HepG2 (cell line): ENCODE data around the gene ASPRV1. TPM values are rescaled to one million over a fixed set of nuclear protein-coding genes. Genes with fewer than 3 reads are reported as not detected.

Source experiments
- ATAC-seq: fragments of 200-7000 bp; cut with Tn5 transposase; 3 replicates; pipeline ENCODE4 v1.9.1; 2020; ENCODE audit warnings: mild to moderate bottlenecking, moderate library complexity
- BruUV-seq: library from RNA; stranded (reverse); fragments of 400-500 nt; replicated peaks from 2 replicates; lab custom pipeline; 2021; lab: Mats Ljungman, UMichigan
- CTCF ChIA-PET: fragments of 300-600 bp; formaldehyde crosslinking; extraction: SDS; loops from one replicate; lab custom pipeline; 2021; ENCODE audit warnings: low total read pairs, inconsistent platforms, low intra/inter-chr PET ratio; lab: Yijun Ruan, JAX
- POLR2A ChIA-PET: fragments of 350-600 bp; sonication (Branson Sonifier 250); formaldehyde crosslinking; loops from one replicate; lab custom pipeline; 2020; ENCODE audit warnings: antibody characterized with exemption, inconsistent platforms; lab: Yijun Ruan, JAX
- DNase-seq: peaks from one replicate; pipeline ENCODE4 v3.0.0-alpha.2; 2015; ENCODE audit warnings: low spot score
- FAIRE-seq: peaks from 3 replicates; lab custom pipeline; 2011; peaks lifted over from hg19 to GRCh38; lab: Jason Lieb, UNC
- H2AFZ ChIP-seq: one replicate; pipeline ENCODE4 v1.6.1; 2011; ENCODE audit warnings: low read length, inconsistent platforms
- H3K27ac ChIP-seq: fragments of 300-600 bp; 3 replicates; pipeline ENCODE4 v1.8.0; 2011; ENCODE audit warnings: mixed run types, mild to moderate bottlenecking, mixed read lengths, low read length, inconsistent platforms; ENCODE audit not compliant: insufficient read depth; ENCODE audit errors: extremely low read length
- H3K27me3 ChIP-seq, 2 experiments: fragments of 200-600 bp in 1 of 2; 2 replicates in 1 of 2; 3 replicates in 1 of 2; pipeline versions ENCODE4 v1.6.0 to v1.8.0; 2011; ENCODE audit warnings: low read length in 2 of 2, mild to moderate bottlenecking in 2 of 2, moderate library complexity in 2 of 2, inconsistent platforms in 1 of 2; ENCODE audit not compliant: insufficient read depth in 2 of 2, control insufficient read depth in 1 of 2
- H3K36me3 ChIP-seq, 2 experiments: fragments of 200-600 bp in 1 of 2; replicated peaks in 1 of 2; 2 replicates in 1 of 2; 3 replicates in 1 of 2; pipeline versions ENCODE4 v1.5.1 to v1.8.0; 2011; ENCODE audit warnings: low read length in 2 of 2, inconsistent platforms in 1 of 2; ENCODE audit not compliant: insufficient read depth in 2 of 2, control insufficient read depth in 1 of 2
- H3K4me1 ChIP-seq: 2 replicates; pipeline ENCODE4 v1.5.1; 2012; ENCODE audit warnings: low read length, inconsistent platforms; ENCODE audit not compliant: insufficient read depth
- H3K4me2 ChIP-seq: 2 replicates; pipeline ENCODE4 v1.6.0; 2011; ENCODE audit warnings: low read depth, low read length, inconsistent platforms
- H3K4me3 ChIP-seq, 3 experiments: fragments of 200-600 bp in 1 of 3; sonication (generic), shearing (Covaris generic) in 1 of 3; replicated peaks in 1 of 3; 2 replicates each; pipeline ENCODE4 v1.5.1; 2011 to 2016; ENCODE audit warnings: low read length in 3 of 3, inconsistent platforms in 2 of 3, low read depth in 2 of 3, mild to moderate bottlenecking in 2 of 3, control low read depth in 1 of 3, mixed read lengths in 1 of 3; ENCODE audit not compliant: insufficient read depth in 1 of 3
- H3K79me2 ChIP-seq: one replicate; pipeline ENCODE4 v1.6.1; 2011; ENCODE audit warnings: low read length, inconsistent platforms; ENCODE audit not compliant: insufficient read depth
- H3K9ac ChIP-seq: 2 replicates; pipeline ENCODE4 v1.6.0; 2011; ENCODE audit warnings: mild to moderate bottlenecking, low read depth, low read length, inconsistent platforms; ENCODE audit not compliant: insufficient read depth
- H3K9me3 ChIP-seq: 2 replicates; pipeline ENCODE4 v1.5.1; 2012; ENCODE audit warnings: mild to moderate bottlenecking, low read length
- H4K20me1 ChIP-seq: 2 replicates; pipeline ENCODE4 v1.6.0; 2011; ENCODE audit warnings: inconsistent platforms, mild to moderate bottlenecking, low read length, moderate library complexity; ENCODE audit not compliant: insufficient read depth
- FIP1L1 ChIP-seq: fragments of 200-400 bp; formaldehyde crosslinking; IDR thresholded peaks from 2 replicates; pipeline ENCODE4 v1.6.1; 2018; ENCODE audit warnings: low read depth, mild to moderate bottlenecking, low read length, moderate library complexity, borderline replicate concordance; ENCODE audit not compliant: insufficient read depth
- PHF5A ChIP-seq: IDR thresholded peaks from one replicate; pipeline ENCODE4 v1.6.1; 2018; ENCODE audit warnings: low read depth, missing genetic modification reagents; ENCODE audit not compliant: unreplicated experiment
- TERF1 ChIP-seq: sonication (generic); formaldehyde crosslinking; IDR thresholded peaks from 2 replicates; pipeline ENCODE4 v1.8.0; 2022; ENCODE audit warnings: mild to moderate bottlenecking, missing genetic modification reagents, moderate library complexity
- ZNF253 ChIP-seq: sonication (generic); formaldehyde crosslinking; IDR thresholded peaks from 2 replicates; pipeline ENCODE4 v1.8.0; 2022; ENCODE audit warnings: mild to moderate bottlenecking, missing genetic modification reagents, borderline replicate concordance
- ZNF44 ChIP-seq: sonication (generic); formaldehyde crosslinking; IDR thresholded peaks from 2 replicates; pipeline ENCODE4 v1.5.1; 2020; ENCODE audit warnings: mild to moderate bottlenecking, missing genetic modification reagents
- ZNF777 ChIP-seq: sonication (generic); formaldehyde crosslinking; IDR thresholded peaks from 2 replicates; pipeline ENCODE4 v1.4.0; 2020; ENCODE audit warnings: missing genetic modification reagents
- WGBS: methylation state at CpG from one replicate; pipeline ENCODE4 v1.1.6; 2017; ENCODE audit warnings: low lambda C conversion rate; 5-methylcytosine and 5-hydroxymethylcytosine counted together
- in situ Hi-C: cut with HindIII; loops from 2 replicates; pipeline ENCODE4 v1.10.0; 2017; ENCODE audit warnings: low pct_unique_long_range_greater_than_20kb; ENCODE audit not compliant: extremely low pct_ligation_motif_present
- intact Hi-C: fragments of 100-400 bp; cut with micrococcal nuclease; formaldehyde crosslinking; loops from one replicate; pipeline ENCODE4 v1.10.0; 2022; ENCODE audit not compliant: unreplicated experiment
- polyA plus RNA-seq, 8 experiments: library from polyadenylated mRNA; depleted of rRNA in 3 of 8; stranded (reverse) in 7 of 8; unstranded in 1 of 8; fragments of >200 nt; fragmentation: Illumina TruSeq in 4 of 8; extraction: Trizol in 4 of 8; gene quantifications; 2 replicates each; pipeline versions ENCODE4 v1.2.1 to v1.2.3, GENCODE V29; 2011 to 2016; ENCODE audit warnings: low read depth in 4 of 8, missing spikeins in 1 of 8, mixed read lengths in 1 of 8; ENCODE audit not compliant: insufficient read depth in 1 of 8
- total RNA-seq, 5 experiments: library from RNA; depleted of rRNA; stranded (reverse); fragments of >200 nt; fragmentation: Illumina TruSeq; extraction: Trizol; gene quantifications; 2 replicates each; pipeline ENCODE4 v1.2.3, GENCODE V29; 2016; ENCODE audit warnings: low read depth in 1 of 5

The ASPRV1 gene
- total and polyA plus RNA-seq, 2 of the 13 experiments (the other 11 are each of a cell fraction or from before 2014, with no cell fraction given) = 0.40 to 0.48 TPM

- ATAC-seq = no peak
- FAIRE-seq = no peak
- Histone ChIP-seq H3K9ac (no peak overlapping the region), H3K27me3 (no peaks in the 10 kb centered on the region), H3K9me3 (no peaks in the 10 kb centered on the region), H3K4me1 (peaks cover 50% of the 10 kb centered on the region), H4K20me1 (no peaks in the 10 kb centered on the region), H3K4me2 (no peak overlapping the region), H3K79me2 (no peaks in the 10 kb centered on the region), H2AFZ (no peak overlapping the region), H3K27ac (no peak overlapping the region), H3K36me3 (peaks cover 4 to 13% of the 10 kb centered on the region in 2 experiments; a peak in 4 of 5 replicates)
- POLR2A ChIA-PET = interaction anchor here (0.9 to 3.7 kb wide), 3 partner anchors 11 to 165 kb away, joined by 3 to 22 read pairs (median 7); partner anchors contain the start of gene MXD1
- no peak for DNase-seq
- intact Hi-C loops (no loop called here), in situ Hi-C loops (no loop called here)
- BruUV-seq = no TSS peak
- WGBS = 89% methylated on average over 9 of the region's 9 CpGs
- TF ChIP-seq ZNF777 (CRISPR knock-in tag) (no peak), ZNF253 (no peak), TERF1 (CRISPR knock-in tag) (no peak), PHF5A (CRISPR knock-in tag) (no peak), FIP1L1 (no peak), ZNF44 (no peak)
- TF ChIP-seq, all 625 proteins: peak for 0
- H3K4me3 ChIP-seq = no peak overlapping the region
- CTCF ChIA-PET = no interaction called here
Observed at GRCh38 chr2:69943843-69944525, 17.4 kb downstream of the ASPRV1 start.
